Suprapubic skin (tissue), 4 donors: ENCODE measurements around the gene PSIP1. TPM values are rescaled to one million over a fixed set of nuclear protein-coding genes. Genes with fewer than 3 reads are reported as not detected.

Experiments used
- DNase-seq, 2 donors: peaks; one replicate each; pipeline ENCODE4 v3.0.0-alpha.2; 2019; ENCODE audit warnings: low spot score in 2 of 2
- H3K27ac ChIP-seq: fragments of 200-600 bp; sonication (generic); one replicate; pipeline ENCODE4 v1.5.1; 2019
- H3K27me3 ChIP-seq: fragments of 200-600 bp; sonication (generic); one replicate; pipeline ENCODE4 v1.5.1; 2019
- H3K36me3 ChIP-seq: fragments of 200-600 bp; sonication (generic); one replicate; pipeline ENCODE4 v1.5.1; 2019
- H3K4me1 ChIP-seq: fragments of 200-600 bp; sonication (generic); one replicate; pipeline ENCODE4 v1.5.1; 2019
- H3K4me3 ChIP-seq: fragments of 200-600 bp; sonication (generic); one replicate; pipeline ENCODE4 v1.5.1; 2019; ENCODE audit warnings: mild to moderate bottlenecking
- H3K9me3 ChIP-seq: fragments of 200-600 bp; sonication (generic); one replicate; pipeline ENCODE4 v1.5.1; 2019
- CTCF ChIP-seq, 2 donors: fragments of 200-600 bp in 1 of 2; fragments of 450-650 bp in 1 of 2; sonication (generic) in 1 of 2; IDR thresholded peaks; one replicate each; pipeline ENCODE4 v1.5.1; 2016 to 2019; ENCODE audit warnings: antibody characterized with exemption in 2 of 2, mild to moderate bottlenecking in 1 of 2, moderate library complexity in 1 of 2
- EP300 ChIP-seq: sonication (generic); formaldehyde crosslinking; IDR thresholded peaks from one replicate; pipeline ENCODE4 v1.6.1; 2017; ENCODE audit warnings: antibody characterized with exemption
- POLR2A ChIP-seq, 2 donors: fragments of 450-650 bp; IDR thresholded peaks; one replicate each; pipeline ENCODE4 v1.6.1; 2017; ENCODE audit warnings: antibody characterized with exemption in 2 of 2, mild to moderate bottlenecking in 2 of 2, moderate library complexity in 2 of 2
- POLR2AphosphoS5 ChIP-seq, 3 donors: sonication (generic); formaldehyde crosslinking; IDR thresholded peaks; one replicate each; pipeline ENCODE4 v1.6.1; 2017; ENCODE audit warnings: antibody characterized with exemption in 3 of 3
- WGBS: methylation state at CpG from one replicate; pipeline ENCODE4 v1.1.5; 2018; 5-methylcytosine and 5-hydroxymethylcytosine counted together
- total RNA-seq, 4 donors: library from RNA; depleted of rRNA; stranded (reverse); fragments of >200 nt; gene quantifications; one replicate each; pipeline ENCODE4 v1.1.0, GENCODE V29; 2016

The PSIP1 gene
- total RNA-seq, 4 donors from 2014 or later, result 13.0 to 30.0 (median 16.0) TPM

GRCh38 chr9:15501179-15501578, 9.6 kb downstream of the PSIP1 start:
- no peak for DNase-seq
- H3K27ac ChIP-seq, result no peak overlapping the region
- H3K27me3 ChIP-seq, result no peaks in the 10 kb centered on the region
- 71% methylated on average over 6 of the region's 6 CpGs for WGBS
- H3K9me3 ChIP-seq, result no peaks in the 10 kb centered on the region
- TF ChIP-seq CTCF (IDR thresholded peaks at IDR 0.05) (no peak), POLR2AphosphoS5 (IDR thresholded peaks at IDR 0.05) (no peak)
- no peaks in the 10 kb centered on the region for H3K4me1 ChIP-seq
- peaks cover 26% of the 10 kb centered on the region for H3K36me3 ChIP-seq
- H3K4me3 ChIP-seq, result no peak overlapping the region

DNA sequence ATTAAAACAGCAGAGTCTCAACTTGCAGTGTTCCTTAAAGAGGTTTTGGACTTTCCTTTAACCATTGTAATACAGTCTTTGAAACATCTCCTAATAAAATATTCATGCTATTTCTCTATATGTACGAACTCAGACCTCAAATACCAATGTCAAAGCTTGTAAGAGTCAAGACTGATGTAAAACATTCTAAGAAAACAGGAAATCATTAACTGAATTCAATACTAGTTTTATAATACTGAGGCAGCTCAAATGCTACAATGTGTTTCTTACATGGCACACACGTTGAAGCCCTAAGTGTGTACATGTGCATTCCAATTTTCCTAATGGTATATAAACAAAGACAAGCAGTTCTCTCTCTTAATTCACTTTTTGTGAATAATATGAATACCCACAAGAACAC, 11.6 kb downstream of the PSIP1 start:
- Histone ChIP-seq H3K9me3 (no peaks in the 10 kb centered on the region), H3K4me3 (no peak overlapping the region), H3K27ac (no peak overlapping the region), H3K27me3 (no peaks in the 10 kb centered on the region), H3K36me3 (peaks cover 11% of the 10 kb centered on the region), H3K4me1 (no peaks in the 10 kb centered on the region)
- 67% methylated on average over 2 of the region's 2 CpGs for WGBS
- TF ChIP-seq EP300 (no peak), POLR2AphosphoS5 (IDR thresholded peaks at IDR 0.05) (no peak), POLR2A (IDR thresholded peaks at IDR 0.05) (no peak)
- no peak for DNase-seq

GRCh38 chr9:15498246-15498995, 12.3 kb downstream of the PSIP1 start:
- Histone ChIP-seq H3K4me3 (no peak overlapping the region), H3K27ac (no peak overlapping the region), H3K4me1 (no peaks in the 10 kb centered on the region), H3K9me3 (no peaks in the 10 kb centered on the region), H3K27me3 (no peaks in the 10 kb centered on the region), H3K36me3 (peaks cover 9% of the 10 kb centered on the region)
- DNase-seq, result no peak
- WGBS, result 99% methylated on average over 13 of the region's 13 CpGs
- TF ChIP-seq EP300 (no peak), POLR2A (IDR thresholded peaks at IDR 0.05) (no peak), POLR2AphosphoS5 (IDR thresholded peaks at IDR 0.05) (no peak), CTCF (IDR thresholded peaks at IDR 0.05) (no peak)

DNA sequence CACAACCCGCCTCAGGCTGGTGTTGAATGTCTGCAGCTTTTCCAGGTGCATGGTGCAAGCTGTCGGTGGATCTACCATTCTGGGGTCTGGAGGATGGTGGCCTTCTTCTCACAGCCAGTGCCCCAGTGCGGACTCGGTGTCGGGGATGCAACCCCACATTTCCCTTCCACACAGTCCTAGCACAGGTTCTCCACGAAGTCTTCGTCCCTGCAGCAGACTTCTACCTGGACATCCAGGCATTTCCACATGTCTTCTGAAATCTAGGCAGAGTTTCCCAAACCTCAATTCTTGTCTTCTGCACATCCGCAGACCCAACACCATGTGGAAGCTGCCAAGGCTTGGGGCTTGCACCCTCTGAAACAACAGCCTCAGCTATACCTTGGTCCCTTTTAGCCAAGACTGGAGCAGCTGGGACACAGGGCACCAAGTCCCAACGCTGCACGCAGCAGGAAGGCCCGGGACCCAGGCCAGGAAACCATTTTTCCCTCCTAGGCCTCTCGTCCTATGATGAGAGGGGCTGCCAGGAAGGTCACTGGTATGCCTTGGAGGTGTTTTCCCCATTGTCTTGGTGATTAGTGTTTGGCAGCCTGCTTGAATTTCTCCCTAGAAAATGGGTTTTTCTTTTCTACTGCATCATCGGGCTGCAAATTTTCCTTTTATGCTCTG, 18.2 kb downstream of the PSIP1 start:
- no peaks in the 10 kb centered on the region for H3K9me3 ChIP-seq
- H3K27ac ChIP-seq, result no peak overlapping the region
- no peaks in the 10 kb centered on the region for H3K27me3 ChIP-seq
- H3K4me3 ChIP-seq, result no peak overlapping the region
- DNase-seq, result no peak
- 82% methylated on average over 11 of the region's 13 CpGs for WGBS
- no peak for TF ChIP-seq EP300
- no peak for TF ChIP-seq POLR2AphosphoS5 (IDR thresholded peaks at IDR 0.05)
- no peak for TF ChIP-seq CTCF (IDR thresholded peaks at IDR 0.05)
- TF ChIP-seq POLR2A (IDR thresholded peaks at IDR 0.05), result no peak
- H3K36me3 ChIP-seq, result no peaks in the 10 kb centered on the region
- no peaks in the 10 kb centered on the region for H3K4me1 ChIP-seq

GRCh38 chr9:15491950-15492349, 18.8 kb downstream of the PSIP1 start:
- Histone ChIP-seq H3K9me3 (no peaks in the 10 kb centered on the region), H3K4me3 (no peak overlapping the region), H3K4me1 (no peaks in the 10 kb centered on the region), H3K27ac (no peak overlapping the region), H3K36me3 (no peaks in the 10 kb centered on the region), H3K27me3 (no peaks in the 10 kb centered on the region)
- TF ChIP-seq EP300 (no peak), POLR2A (IDR thresholded peaks at IDR 0.05) (no peak), POLR2AphosphoS5 (IDR thresholded peaks at IDR 0.05) (no peak), CTCF (IDR thresholded peaks at IDR 0.05) (no peak)
- WGBS, result 80% methylated on average over 1 of the region's 1 CpG
- no peak for DNase-seq
